Hematopoietic multipotent progenitor cell treated with erythropoietin and hydrocortisone succinate and interleukin-3 and kit ligand, for 15 days (in vitro differentiated cells): ENCODE measurements around the gene CACNA2D4.
A peak's percentile ranks its signal among the peaks of the same experiment; 100 is the strongest.

ENCODE experiments used
- DNase-seq: peaks from one replicate; pipeline ENCODE4 v3.0.0-alpha.2; 2015; ENCODE audit warnings: low spot score

The CACNA2D4 gene

DNA sequence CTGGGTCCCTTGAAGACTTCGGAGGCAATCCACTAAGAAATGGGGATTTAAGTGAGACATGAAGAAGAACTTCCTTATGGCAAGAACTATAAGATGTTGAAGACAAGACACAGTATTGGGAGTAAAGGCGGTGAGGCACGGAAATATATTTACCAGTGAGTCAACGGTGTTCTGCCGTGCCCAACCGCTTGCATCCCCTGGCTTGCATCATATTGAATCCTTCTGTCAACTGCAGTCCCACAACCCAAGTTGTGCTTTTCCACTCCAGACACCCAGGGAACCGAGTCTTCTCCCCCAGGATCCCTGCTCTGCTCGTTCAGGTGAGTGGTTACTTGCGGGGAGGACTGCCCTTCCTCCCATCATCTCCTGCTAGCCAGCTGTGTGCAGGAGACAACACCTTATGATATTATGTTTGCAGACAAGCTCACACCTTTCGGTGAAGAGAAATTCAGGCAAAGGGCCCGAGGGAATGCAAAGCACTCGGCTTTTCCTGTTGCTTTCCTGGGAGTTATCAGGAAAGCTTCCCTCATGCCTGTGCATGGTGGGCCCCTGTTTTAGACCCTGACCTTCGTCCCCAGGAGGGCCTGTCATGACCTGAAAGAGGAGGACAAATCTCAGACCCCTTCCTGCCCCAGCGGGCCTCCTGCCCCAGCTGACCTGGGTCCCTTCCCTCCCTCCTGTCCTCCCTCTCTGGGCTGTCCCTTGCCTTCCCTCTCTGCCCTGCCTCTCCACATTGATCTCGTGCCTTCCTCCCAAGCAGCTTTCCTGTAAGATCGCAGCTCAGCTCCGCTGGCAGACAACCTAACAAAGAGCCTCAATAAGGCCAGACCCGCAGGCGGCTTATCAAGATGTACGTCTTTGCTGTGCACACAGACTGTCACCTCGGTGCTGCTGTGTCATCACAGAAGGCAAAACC, 102.4 kb downstream of the CACNA2D4 start:
- no peak for DNase-seq

GRCh38 chr12:1815108-1815507, 103.3 kb downstream of the CACNA2D4 start:
- DNase-seq = no peak

- no peak for DNase-seq
Observed at GRCh38 chr12:1814266-1814665, 104.2 kb downstream of the CACNA2D4 start.

- DNase-seq = no peak
Observed at GRCh38 chr12:1812650-1813302, 105.7 kb downstream of the CACNA2D4 start.

GRCh38 chr12:1811948-1812291, 106.5 kb downstream of the CACNA2D4 start:
- no peak for DNase-seq

- no peak for DNase-seq
Observed at GRCh38 chr12:1811281-1811947, 107.0 kb downstream of the CACNA2D4 start.

DNA sequence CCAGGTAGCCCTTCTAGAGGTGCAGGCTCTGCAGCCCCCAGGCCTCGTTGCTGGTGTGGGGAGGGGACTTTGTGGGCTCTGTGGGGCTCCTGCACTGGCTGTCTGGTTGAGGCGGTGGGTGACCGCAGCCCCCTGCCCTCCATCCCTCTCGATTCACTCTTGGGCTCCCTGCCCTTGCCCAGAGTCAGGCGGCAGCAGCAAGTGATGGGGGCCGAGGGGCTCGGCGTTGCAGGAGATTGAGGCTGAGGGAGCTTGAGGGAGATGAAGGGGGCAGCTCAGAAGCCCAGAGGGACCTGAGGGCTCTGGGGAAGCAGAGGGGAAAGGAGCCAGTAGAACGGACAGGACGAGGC, 107.5 kb downstream of the CACNA2D4 start:
- no peak for DNase-seq

DNA sequence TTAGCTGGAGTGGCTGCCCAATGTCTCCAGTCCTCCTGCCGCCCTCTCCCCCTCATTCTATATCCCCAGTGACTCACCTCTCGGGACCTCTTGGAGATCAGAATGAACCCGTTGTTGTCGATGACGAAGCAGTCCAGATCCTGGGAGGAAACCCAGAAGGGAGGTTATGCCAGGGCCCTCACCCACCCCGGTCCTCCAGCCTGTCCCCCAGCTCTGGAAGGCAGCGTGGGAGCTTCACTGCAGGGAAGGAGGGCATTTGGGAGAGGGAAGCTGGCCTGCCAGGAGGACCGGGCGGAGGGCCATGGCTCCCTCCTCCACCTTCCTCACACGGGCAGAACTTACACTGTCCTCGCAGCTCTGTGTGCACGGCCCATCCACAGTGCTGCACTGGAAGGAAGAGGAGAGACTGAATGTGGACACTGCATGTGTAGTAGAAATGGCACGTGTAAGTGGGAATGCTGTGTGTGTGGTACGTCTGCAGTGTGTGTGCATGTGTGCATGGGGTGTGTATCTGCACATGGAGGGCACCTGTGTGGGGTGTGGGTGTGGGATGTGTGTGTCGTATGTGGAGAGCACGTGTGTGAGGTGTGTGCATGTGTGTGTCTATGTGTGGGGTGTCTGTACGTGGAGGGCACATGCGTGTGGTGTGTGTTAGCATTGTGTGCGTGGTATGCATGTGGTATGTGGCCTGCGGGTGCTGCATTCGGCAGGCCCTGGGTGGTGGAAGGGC, 108.1 kb downstream of the CACNA2D4 start:
- DNase-seq = no peak

DNA sequence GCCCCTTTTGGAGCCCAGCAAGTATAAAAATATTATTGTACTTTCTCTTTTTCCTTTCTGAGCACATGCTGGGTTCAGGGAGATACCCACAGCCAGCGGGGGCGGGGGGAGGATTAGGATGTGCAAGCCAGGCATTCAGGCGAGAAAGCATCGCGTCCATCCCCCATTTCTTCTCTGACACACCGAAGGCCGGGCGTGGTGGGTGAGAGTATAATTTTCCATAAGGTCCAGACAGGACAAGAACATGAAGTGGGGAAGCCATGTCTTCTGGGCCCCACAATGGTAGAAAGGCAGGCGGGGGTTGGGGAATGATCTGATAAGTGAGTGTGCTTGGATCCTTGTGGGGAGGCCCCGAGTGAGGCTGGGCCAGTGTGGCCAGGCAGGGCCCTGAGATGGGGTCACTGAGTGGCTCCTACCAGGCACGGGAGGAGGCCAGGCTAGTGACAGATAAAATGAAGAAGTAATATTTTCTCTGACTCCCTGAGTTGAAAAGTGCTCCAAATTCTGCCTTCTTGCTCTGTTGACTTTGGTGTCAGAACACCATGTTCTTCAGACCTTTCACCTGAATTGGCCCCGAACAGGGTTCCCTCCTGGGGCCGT, 108.8 kb downstream of the CACNA2D4 start:
- DNase-seq = no peak

- DNase-seq = no peak
Observed at GRCh38 chr12:1808798-1809480, 109.5 kb downstream of the CACNA2D4 start.

DNA sequence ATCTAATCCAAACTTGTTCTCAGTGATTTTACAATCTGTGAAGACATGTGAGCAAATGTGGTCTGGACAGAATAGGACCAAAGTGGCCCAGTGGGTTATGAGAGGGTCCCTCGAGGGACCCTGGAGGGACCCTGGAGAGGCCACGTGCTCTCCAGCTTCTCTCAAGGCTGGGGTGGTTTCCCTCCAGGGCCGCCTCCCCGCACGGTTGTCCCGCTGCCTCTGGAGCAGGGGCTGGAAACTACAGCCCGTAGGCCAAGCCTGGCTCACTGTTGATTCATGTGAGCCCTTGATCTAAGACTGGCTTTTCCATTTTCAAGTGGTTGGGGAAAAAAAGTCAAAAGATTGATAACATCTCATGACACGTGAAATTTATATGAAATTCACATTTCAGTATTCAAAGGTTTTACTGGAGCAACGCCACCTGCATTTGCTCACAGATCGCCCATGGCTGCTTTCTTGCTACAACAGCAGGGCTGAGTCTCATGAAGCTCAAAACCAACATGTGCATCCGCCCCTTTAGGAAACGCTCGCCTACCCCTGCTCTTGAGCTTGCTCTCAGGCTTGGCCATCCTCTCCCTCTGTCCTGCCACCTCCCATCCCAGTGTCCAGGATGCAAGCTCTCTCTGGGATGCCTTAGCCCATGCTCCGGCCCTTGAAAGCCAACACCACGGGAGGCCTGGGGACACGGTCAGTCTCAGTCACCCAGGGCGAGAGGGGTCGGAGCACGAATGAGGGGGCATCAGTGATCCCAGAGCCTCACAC, 110.2 kb downstream of the CACNA2D4 start:
- no peak for DNase-seq

- no peak for DNase-seq
Observed at GRCh38 chr12:1807087-1807860, 111.2 kb downstream of the CACNA2D4 start.

GRCh38 chr12:1806301-1807086, 112.0 kb downstream of the CACNA2D4 start:
- DNase-seq = peak; percentile 78

DNA sequence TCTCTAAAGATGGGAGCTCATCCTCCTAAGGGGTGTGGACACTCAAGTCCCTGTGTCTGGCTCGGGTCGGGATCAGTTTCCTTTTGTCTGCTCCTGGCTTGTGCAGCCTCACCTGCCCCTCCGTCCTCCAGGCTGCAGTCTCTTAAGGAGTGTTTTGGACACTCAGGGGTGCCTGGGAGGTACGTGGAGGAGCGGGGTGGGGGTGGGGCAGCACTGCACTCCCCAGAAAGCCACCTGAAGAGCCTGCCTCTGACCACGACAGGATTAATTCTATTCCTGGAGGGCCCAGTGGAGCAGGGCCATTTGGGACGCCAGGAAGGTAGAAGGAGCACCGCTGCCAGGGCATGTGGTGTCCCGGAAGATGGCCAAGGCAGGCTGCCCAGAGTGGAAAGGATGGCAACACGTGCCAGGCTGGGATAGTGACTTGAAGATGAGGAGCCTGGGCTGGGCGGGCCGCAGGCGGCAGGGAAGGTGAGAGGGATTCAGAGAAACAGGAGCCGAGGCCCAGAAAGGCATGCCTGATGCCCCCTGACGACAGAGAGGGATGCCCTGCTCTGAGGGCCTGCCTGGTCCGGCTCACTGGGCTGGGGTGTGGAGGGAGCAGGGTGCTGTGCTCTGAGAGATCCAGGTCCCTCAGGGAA, 112.9 kb downstream of the CACNA2D4 start:
- no peak for DNase-seq

GRCh38 chr12:1804545-1805332, 113.7 kb downstream of the CACNA2D4 start:
- peak; percentile 93 for DNase-seq

DNA sequence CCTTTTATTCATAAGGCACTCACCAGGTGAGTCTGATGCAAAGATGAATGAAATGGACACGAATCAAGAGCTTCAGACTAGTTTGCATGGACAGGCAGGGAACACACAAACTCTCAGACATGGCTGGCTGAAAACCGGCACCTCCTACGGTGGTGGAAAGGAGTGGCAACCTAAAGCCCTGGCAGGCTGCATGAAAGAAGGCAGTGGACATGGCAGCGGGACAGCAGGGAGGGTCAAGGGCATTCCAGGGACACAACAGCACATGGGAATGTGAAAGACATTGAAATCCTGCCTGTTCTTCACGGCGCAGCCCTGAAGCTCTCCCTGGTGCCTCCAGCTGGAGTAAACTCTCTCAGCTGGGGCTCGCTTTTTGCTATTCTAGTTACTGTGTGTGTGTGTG, 114.7 kb downstream of the CACNA2D4 start:
- no peak for DNase-seq

DNA sequence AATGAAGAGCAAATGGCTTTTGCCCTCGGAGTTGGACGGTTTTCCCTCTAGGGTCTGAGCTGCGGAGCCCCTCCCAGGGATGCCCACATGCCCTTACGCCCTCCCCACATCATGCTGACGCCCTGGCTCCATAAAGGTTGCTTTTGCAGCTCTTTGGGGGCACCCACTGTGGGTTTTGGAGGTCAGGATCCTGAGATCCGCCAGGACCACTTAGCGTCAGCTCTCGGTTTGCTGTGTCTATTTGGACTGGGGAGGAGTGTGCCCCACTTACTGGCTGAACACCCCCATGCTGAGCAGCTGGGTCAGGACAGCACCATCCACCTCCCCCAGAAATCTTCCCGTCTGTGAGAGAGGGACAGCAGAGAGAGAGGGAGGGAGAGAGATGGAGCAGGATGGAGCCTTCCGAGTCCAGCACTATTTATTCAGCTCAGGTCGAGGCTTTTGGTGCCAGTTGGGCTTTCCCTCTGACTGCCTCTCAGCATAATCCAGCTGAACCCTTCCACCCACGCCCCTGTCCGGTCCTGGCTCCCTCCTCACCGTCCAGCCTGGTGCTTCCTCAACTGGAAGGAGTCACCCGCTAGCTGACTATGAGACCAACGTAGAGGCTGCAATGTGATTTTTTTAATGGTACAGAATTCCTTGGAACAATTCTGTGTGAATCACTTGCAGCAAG, 117.0 kb downstream of the CACNA2D4 start:
- no peak for DNase-seq
